GM12878 (cell line): Measurements from ENCODE around the gene HMGN4. TPM values are rescaled to one million over a fixed set of nuclear protein-coding genes. Genes with fewer than 3 reads are reported as not detected.

Experiments
- ATF3 ChIP-seq: IDR thresholded peaks from 2 replicates; pipeline ENCODE4 v1.6.1; 2011; ENCODE audit warnings: low read depth, mild to moderate bottlenecking, low read length, moderate library complexity, borderline replicate concordance; ENCODE audit errors: extremely low read depth
- CHD4 ChIP-seq: fragments of 200-600 bp; sonication (generic); IDR thresholded peaks from 2 replicates; pipeline ENCODE4 v1.6.1; 2016; ENCODE audit warnings: mild to moderate bottlenecking
- E2F8 ChIP-seq: fragments of 450-650 bp; IDR thresholded peaks from 2 replicates; pipeline ENCODE4 v1.6.1; 2018; ENCODE audit warnings: mild to moderate bottlenecking, low read depth, moderate library complexity; ENCODE audit not compliant: partially characterized antibody
- ESRRA ChIP-seq: IDR thresholded peaks from 2 replicates; pipeline ENCODE4 v1.6.1; 2012; ENCODE audit warnings: mild to moderate bottlenecking, low read length, improper control_type of control experiment
- FOXK2 ChIP-seq: fragments of 450-650 bp; IDR thresholded peaks from 2 replicates; pipeline ENCODE4 v1.6.1; 2017; ENCODE audit warnings: mild to moderate bottlenecking, moderate library complexity
- KAT2A ChIP-seq: conservative IDR thresholded peaks from 2 replicates; pipeline ENCODE4 v1.6.1; 2011; ENCODE audit warnings: low read depth, low read length; ENCODE audit not compliant: control insufficient read depth
- MEF2A ChIP-seq: IDR thresholded peaks from 2 replicates; pipeline ENCODE4 v1.6.1; 2011; ENCODE audit warnings: low read depth, mild to moderate bottlenecking, low read length, moderate library complexity; ENCODE audit not compliant: insufficient read depth
- NFXL1 ChIP-seq: fragments of 450-650 bp; IDR thresholded peaks from 2 replicates; pipeline ENCODE4 v1.6.1; 2017; ENCODE audit warnings: antibody characterized with exemption, mild to moderate bottlenecking, borderline replicate concordance
- RB1 ChIP-seq: fragments of 450-650 bp; formaldehyde crosslinking; IDR thresholded peaks from 2 replicates; pipeline ENCODE4 v1.6.1; 2017; ENCODE audit warnings: mild to moderate bottlenecking, borderline replicate concordance
- TCF3 ChIP-seq: IDR thresholded peaks from 2 replicates; pipeline ENCODE4 v1.6.1; 2012; ENCODE audit warnings: low read depth, mild to moderate bottlenecking, low read length, borderline replicate concordance; ENCODE audit not compliant: insufficient read depth
- ZBED1 ChIP-seq: IDR thresholded peaks from 2 replicates; pipeline ENCODE4 v1.6.1; 2016; ENCODE audit warnings: borderline replicate concordance
- ZNF24 ChIP-seq: fragments of 450-650 bp; IDR thresholded peaks from 2 replicates; pipeline ENCODE4 v1.6.1; 2017; ENCODE audit warnings: antibody characterized with exemption, mild to moderate bottlenecking
- polyA plus RNA-seq, 11 experiments: library from polyadenylated mRNA; depleted of rRNA in 4 of 11; unstranded in 6 of 11; stranded (reverse) in 5 of 11; fragments of >200 nt; fragmentation: Nextera tagmentation in 4 of 11; fragmentation: Illumina TruSeq in 1 of 11; extraction: Ambion mirVana in 4 of 11; extraction: Trizol in 1 of 11; gene quantifications; 1 replicate in 1 of 11; 2 replicates in 10 of 11; pipeline versions ENCODE4 v1.2.1 to v1.2.3, GENCODE V29; 2011 to 2016; ENCODE audit warnings: inconsistent platforms in 2 of 11, missing spikeins in 2 of 11, low read depth in 1 of 11
- total RNA-seq, 4 experiments: library from RNA; depleted of rRNA in 3 of 4; stranded (reverse); fragments of >200 nt in 3 of 4; fragmentation: Illumina TruSeq in 1 of 4; extraction: Trizol in 1 of 4; gene quantifications; 2 replicates each; pipeline versions ENCODE4 v1.2.1 to v1.2.3, GENCODE V29; 2013 to 2021
- TF ChIP-seq, protein P1 (sequence below): fragments of 450-650 bp; conservative IDR thresholded peaks from 2 replicates; pipeline ENCODE4 v1.6.1; 2017; ENCODE audit warnings: mild to moderate bottlenecking, moderate library complexity
- TF ChIP-seq, protein P2 (sequence below): IDR thresholded peaks from 2 replicates; pipeline ENCODE4 v1.6.1; 2011; ENCODE audit warnings: borderline replicate concordance, low read depth, mild to moderate bottlenecking, moderate library complexity, low read length; ENCODE audit not compliant: insufficient read depth, poor library complexity, severe bottlenecking
- TF ChIP-seq, protein P3 (sequence below): IDR thresholded peaks from 2 replicates; pipeline ENCODE4 v1.6.1; 2011; ENCODE audit warnings: borderline replicate concordance, low read depth, mild to moderate bottlenecking, moderate library complexity, mixed read lengths, low read length; ENCODE audit not compliant: insufficient read depth; ENCODE audit errors: extremely low read length
- TF ChIP-seq, protein P4 (sequence below): fragments of 450-650 bp; IDR thresholded peaks from 2 replicates; pipeline ENCODE4 v1.6.1; 2017; ENCODE audit warnings: mild to moderate bottlenecking, moderate library complexity

HMGN4 gene
- total and polyA plus RNA-seq, 10 of the 15 experiments (the other 5 are each of a cell fraction or from before 2014, with no cell fraction given), result 26.7 to 99.1 (median 76.7) TPM

DNA sequence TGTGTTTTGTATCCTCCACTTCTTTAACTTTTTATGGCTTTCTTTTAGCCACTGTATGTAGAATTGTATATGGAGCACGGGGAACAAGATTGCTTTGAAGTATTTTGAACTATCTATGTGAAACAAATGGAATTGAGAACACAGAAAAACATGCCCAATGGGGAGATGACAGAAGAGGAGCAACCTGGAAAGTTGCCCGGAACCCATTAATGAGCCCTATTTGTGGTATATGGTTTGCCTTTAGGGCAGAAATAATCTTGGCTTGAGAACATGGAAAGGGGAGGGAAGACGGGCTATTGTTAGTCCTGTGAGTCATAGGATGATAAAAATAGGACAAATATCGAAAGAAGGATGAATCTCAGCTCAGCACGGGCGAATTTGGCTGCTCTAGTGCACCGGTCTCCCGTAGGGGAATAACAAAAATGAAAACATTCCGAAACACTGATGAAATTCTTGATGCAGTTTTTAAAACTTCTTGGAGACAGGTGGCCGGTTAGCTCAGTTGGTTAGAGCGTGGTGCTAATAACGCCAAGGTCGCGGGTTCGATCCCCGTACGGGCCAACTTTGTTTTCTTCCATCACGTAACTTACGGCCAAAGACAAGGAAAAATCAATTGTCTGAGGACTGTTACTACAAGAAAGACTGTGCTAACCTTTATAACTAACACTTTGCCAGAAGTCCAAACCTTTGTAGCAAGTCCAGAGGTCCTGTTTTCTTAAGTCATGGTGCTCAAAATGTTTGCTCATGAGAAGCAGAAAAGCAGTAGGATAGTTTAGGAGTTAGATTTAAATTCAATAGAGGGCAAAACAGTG, 15.7 kb downstream of the HMGN4 start (continued):
- TF ChIP-seq, protein P1, sequence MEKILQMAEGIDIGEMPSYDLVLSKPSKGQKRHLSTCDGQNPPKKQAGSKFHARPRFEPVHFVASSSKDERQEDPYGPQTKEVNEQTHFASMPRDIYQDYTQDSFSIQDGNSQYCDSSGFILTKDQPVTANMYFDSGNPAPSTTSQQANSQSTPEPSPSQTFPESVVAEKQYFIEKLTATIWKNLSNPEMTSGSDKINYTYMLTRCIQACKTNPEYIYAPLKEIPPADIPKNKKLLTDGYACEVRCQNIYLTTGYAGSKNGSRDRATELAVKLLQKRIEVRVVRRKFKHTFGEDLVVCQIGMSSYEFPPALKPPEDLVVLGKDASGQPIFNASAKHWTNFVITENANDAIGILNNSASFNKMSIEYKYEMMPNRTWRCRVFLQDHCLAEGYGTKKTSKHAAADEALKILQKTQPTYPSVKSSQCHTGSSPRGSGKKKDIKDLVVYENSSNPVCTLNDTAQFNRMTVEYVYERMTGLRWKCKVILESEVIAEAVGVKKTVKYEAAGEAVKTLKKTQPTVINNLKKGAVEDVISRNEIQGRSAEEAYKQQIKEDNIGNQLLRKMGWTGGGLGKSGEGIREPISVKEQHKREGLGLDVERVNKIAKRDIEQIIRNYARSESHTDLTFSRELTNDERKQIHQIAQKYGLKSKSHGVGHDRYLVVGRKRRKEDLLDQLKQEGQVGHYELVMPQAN, result no peak
- TF ChIP-seq MEF2A (no peak), ZNF24 (peak; percentile 99), FOXK2 (peak; percentile 55; the same call in 1 of the 2 replicates), ATF3 (no peak), KAT2A (no peak), ZBED1 (0 out of 2 replicates have a peak, but pooled peaks have one; percentile 39), NFXL1 (no peak), RB1 (no peak), TCF3 (peak; percentile 61; the same call in 1 of the 2 replicates), ESRRA (no peak), CHD4 (no peak), E2F8 (peak; percentile 66)
- TF ChIP-seq, protein P2, sequence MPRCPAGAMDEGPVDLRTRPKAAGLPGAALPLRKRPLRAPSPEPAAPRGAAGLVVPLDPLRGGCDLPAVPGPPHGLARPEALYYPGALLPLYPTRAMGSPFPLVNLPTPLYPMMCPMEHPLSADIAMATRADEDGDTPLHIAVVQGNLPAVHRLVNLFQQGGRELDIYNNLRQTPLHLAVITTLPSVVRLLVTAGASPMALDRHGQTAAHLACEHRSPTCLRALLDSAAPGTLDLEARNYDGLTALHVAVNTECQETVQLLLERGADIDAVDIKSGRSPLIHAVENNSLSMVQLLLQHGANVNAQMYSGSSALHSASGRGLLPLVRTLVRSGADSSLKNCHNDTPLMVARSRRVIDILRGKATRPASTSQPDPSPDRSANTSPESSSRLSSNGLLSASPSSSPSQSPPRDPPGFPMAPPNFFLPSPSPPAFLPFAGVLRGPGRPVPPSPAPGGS, result no peak
- TF ChIP-seq, protein P3, sequence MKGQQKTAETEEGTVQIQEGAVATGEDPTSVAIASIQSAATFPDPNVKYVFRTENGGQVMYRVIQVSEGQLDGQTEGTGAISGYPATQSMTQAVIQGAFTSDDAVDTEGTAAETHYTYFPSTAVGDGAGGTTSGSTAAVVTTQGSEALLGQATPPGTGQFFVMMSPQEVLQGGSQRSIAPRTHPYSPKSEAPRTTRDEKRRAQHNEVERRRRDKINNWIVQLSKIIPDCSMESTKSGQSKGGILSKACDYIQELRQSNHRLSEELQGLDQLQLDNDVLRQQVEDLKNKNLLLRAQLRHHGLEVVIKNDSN, result no peak
- TF ChIP-seq, protein P4, sequence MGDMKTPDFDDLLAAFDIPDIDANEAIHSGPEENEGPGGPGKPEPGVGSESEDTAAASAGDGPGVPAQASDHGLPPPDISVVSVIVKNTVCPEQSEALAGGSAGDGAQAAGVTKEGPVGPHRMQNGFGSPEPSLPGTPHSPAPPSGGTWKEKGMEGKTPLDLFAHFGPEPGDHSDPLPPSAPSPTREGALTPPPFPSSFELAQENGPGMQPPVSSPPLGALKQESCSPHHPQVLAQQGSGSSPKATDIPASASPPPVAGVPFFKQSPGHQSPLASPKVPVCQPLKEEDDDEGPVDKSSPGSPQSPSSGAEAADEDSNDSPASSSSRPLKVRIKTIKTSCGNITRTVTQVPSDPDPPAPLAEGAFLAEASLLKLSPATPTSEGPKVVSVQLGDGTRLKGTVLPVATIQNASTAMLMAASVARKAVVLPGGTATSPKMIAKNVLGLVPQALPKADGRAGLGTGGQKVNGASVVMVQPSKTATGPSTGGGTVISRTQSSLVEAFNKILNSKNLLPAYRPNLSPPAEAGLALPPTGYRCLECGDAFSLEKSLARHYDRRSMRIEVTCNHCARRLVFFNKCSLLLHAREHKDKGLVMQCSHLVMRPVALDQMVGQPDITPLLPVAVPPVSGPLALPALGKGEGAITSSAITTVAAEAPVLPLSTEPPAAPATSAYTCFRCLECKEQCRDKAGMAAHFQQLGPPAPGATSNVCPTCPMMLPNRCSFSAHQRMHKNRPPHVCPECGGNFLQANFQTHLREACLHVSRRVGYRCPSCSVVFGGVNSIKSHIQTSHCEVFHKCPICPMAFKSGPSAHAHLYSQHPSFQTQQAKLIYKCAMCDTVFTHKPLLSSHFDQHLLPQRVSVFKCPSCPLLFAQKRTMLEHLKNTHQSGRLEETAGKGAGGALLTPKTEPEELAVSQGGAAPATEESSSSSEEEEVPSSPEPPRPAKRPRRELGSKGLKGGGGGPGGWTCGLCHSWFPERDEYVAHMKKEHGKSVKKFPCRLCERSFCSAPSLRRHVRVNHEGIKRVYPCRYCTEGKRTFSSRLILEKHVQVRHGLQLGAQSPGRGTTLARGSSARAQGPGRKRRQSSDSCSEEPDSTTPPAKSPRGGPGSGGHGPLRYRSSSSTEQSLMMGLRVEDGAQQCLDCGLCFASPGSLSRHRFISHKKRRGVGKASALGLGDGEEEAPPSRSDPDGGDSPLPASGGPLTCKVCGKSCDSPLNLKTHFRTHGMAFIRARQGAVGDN, result no peak
